Body of pancreas (tissue), 4 donors: ENCODE results near the gene GPM6B.

Experiments used
- CTCF ChIP-seq, 7 experiments: fragments of 450-650 bp in 4 of 7; fragments of 200-600 bp in 3 of 7; sonication (generic) in 3 of 7; IDR thresholded peaks; one replicate each; pipeline ENCODE4 v1.5.1; 2016 to 2019; ENCODE audit warnings: antibody characterized with exemption in 7 of 7
- POLR2A ChIP-seq, 3 donors: fragments of 450-650 bp; IDR thresholded peaks; one replicate each; pipeline ENCODE4 v1.6.1; 2016; ENCODE audit warnings: antibody characterized with exemption in 3 of 3, mild to moderate bottlenecking in 2 of 3

- TF ChIP-seq POLR2A (IDR thresholded peaks at IDR 0.05) (no peak), CTCF (IDR thresholded peaks at IDR 0.05) (no peak)
These were observed 18.7 kb downstream of the GPM6B start for GRCh38 chrX:13798184-13798583.
